IMR-90 (cell line): ENCODE results near the gene TTLL9. TPM values are rescaled to one million over a fixed set of nuclear protein-coding genes. Genes with fewer than 3 reads are reported as not detected.
"Not testable (repeated sequence)": the region's sequence is repeated elsewhere in the genome, so short reads cannot be mapped to it uniquely, and the experiment has no call there.

Source experiments
- ATAC-seq: fragments of 200-7000 bp; cut with Tn5 transposase; 2 replicates; pipeline ENCODE4 v1.9.1; 2020; ENCODE audit warnings: low read depth, mild to moderate bottlenecking, moderate library complexity
- BruUV-seq: library from RNA; stranded (reverse); fragments of 400-500 nt; replicated peaks from 2 replicates; lab custom pipeline; 2021; lab: Mats Ljungman, UMichigan
- CTCF ChIA-PET: fragments of 300-600 bp; formaldehyde crosslinking; extraction: SDS; loops from one replicate; lab custom pipeline; 2021; ENCODE audit warnings: antibody characterized with exemption; lab: Yijun Ruan, JAX
- POLR2A ChIA-PET: fragments of 300-600 bp; sonication (Branson Sonifier 250); formaldehyde crosslinking; loops from one replicate; lab custom pipeline; 2022; ENCODE audit warnings: antibody characterized with exemption; ENCODE audit not compliant: unreplicated experiment; lab: Charles Lee
- DNase-seq: peaks from one replicate; pipeline ENCODE4 v3.0.0; 2013
- H2AFZ ChIP-seq: replicated peaks from 2 replicates; pipeline ENCODE3; 2013; ENCODE audit warnings: low read length, mild to moderate bottlenecking; ENCODE audit not compliant: poor library complexity
- H2AK5ac ChIP-seq: 2 replicates; pipeline ENCODE4 v1.6.1; 2013; ENCODE audit warnings: low read depth, low read length, inconsistent platforms
- H2AK9ac ChIP-seq: replicated peaks from 2 replicates; pipeline ENCODE3; 2013; ENCODE audit warnings: mild to moderate bottlenecking, low read depth, low read length, moderate library complexity; ENCODE audit not compliant: poor library complexity
- H2BK120ac ChIP-seq: 2 replicates; pipeline ENCODE4 v1.6.1; 2013; ENCODE audit warnings: low read depth, low read length, inconsistent platforms
- H2BK15ac ChIP-seq: 3 replicates; pipeline ENCODE4 v1.6.1; 2013; ENCODE audit warnings: low read depth, low read length, inconsistent platforms
- H2BK20ac ChIP-seq: 2 replicates; pipeline ENCODE4 v1.6.1; 2013; ENCODE audit warnings: low read depth, mild to moderate bottlenecking, inconsistent platforms, low read length, moderate library complexity
- H2BK5ac ChIP-seq: 2 replicates; pipeline ENCODE4 v1.6.1; 2013; ENCODE audit warnings: mild to moderate bottlenecking, low read depth, low read length, inconsistent platforms; ENCODE audit not compliant: poor library complexity, severe bottlenecking
- H3K14ac ChIP-seq: replicated peaks from 2 replicates; pipeline ENCODE4 v1.6.1; 2013; ENCODE audit warnings: low read depth, low read length, inconsistent platforms
- H3K18ac ChIP-seq: 2 replicates; pipeline ENCODE4 v1.6.1; 2013; ENCODE audit warnings: low read depth, low read length, control low read depth
- H3K23ac ChIP-seq: 2 replicates; pipeline ENCODE4 v1.6.1; 2013; ENCODE audit warnings: low read depth, low read length, inconsistent platforms
- H3K27ac ChIP-seq: 2 replicates; pipeline ENCODE4 v1.5.1; 2013; ENCODE audit warnings: mild to moderate bottlenecking, control low read depth, low read length; ENCODE audit not compliant: insufficient read depth
- H3K27me3 ChIP-seq: 2 replicates; pipeline ENCODE4 v1.6.1; 2013; ENCODE audit warnings: low read length; ENCODE audit not compliant: control insufficient read depth, insufficient read depth
- H3K36me3 ChIP-seq: 2 replicates; pipeline ENCODE4 v1.6.1; 2013; ENCODE audit warnings: low read length, mixed read lengths; ENCODE audit not compliant: control insufficient read depth, insufficient read depth
- H3K4ac ChIP-seq: 2 replicates; pipeline ENCODE4 v1.6.1; 2013; ENCODE audit warnings: low read depth, low read length, inconsistent platforms
- H3K4me1 ChIP-seq: 2 replicates; pipeline ENCODE4 v1.6.1; 2013; ENCODE audit warnings: low read length, mixed read lengths; ENCODE audit not compliant: control insufficient read depth, insufficient read depth
- H3K4me2 ChIP-seq: 2 replicates; pipeline ENCODE4 v1.6.1; 2013; ENCODE audit warnings: low read depth, mild to moderate bottlenecking, control low read depth, low read length, moderate library complexity
- H3K4me3 ChIP-seq: 2 replicates; pipeline ENCODE4 v1.5.1; 2013; ENCODE audit warnings: low read depth, mild to moderate bottlenecking, control low read depth, low read length, moderate library complexity; ENCODE audit not compliant: insufficient read depth
- H3K56ac ChIP-seq: 2 replicates; pipeline ENCODE4 v1.6.1; 2013; ENCODE audit warnings: low read length, inconsistent platforms; ENCODE audit not compliant: insufficient read depth; ENCODE audit errors: extremely low read depth
- H3K79me1 ChIP-seq, 2 experiments: 2 replicates each; pipeline ENCODE4 v1.6.1; 2013; ENCODE audit warnings: low read length in 2 of 2, inconsistent platforms in 1 of 2, low read depth in 1 of 2
- H3K9ac ChIP-seq: 2 replicates; pipeline ENCODE4 v1.6.1; 2013; ENCODE audit warnings: low read depth, low read length, control low read depth
- H3K9me1 ChIP-seq: 2 replicates; pipeline ENCODE4 v1.6.1; 2013; ENCODE audit warnings: low read length, inconsistent platforms; ENCODE audit not compliant: insufficient read depth
- H3K9me3 ChIP-seq: 2 replicates; pipeline ENCODE4 v1.6.1; 2013; ENCODE audit warnings: low read length; ENCODE audit not compliant: control insufficient read depth, insufficient read depth
- H4K20me1 ChIP-seq: 2 replicates; pipeline ENCODE4 v1.6.1; 2013; ENCODE audit warnings: low read length, inconsistent platforms; ENCODE audit not compliant: insufficient read depth
- H4K5ac ChIP-seq: 2 replicates; pipeline ENCODE4 v1.6.1; 2013; ENCODE audit warnings: mild to moderate bottlenecking, low read depth, low read length, control low read depth
- H4K8ac ChIP-seq, 2 experiments: 2 replicates each; pipeline ENCODE4 v1.6.1; 2013; ENCODE audit warnings: low read depth in 2 of 2, low read length in 2 of 2, control low read depth in 1 of 2, inconsistent platforms in 1 of 2
- H4K91ac ChIP-seq: 2 replicates; pipeline ENCODE4 v1.6.1; 2013; ENCODE audit warnings: low read depth, low read length, inconsistent platforms; ENCODE audit not compliant: insufficient read depth
- WGBS, 2 experiments: methylation state at CpG; one replicate each; pipeline versions ENCODE4 v1.1.5 to v1.1.7; 2013; ENCODE audit warnings: missing lambda C conversion rate in 2 of 2; ENCODE audit not compliant: insufficient read length in 1 of 2; ENCODE audit errors: extremely low coverage in 2 of 2; 5-methylcytosine and 5-hydroxymethylcytosine counted together
- dilution Hi-C: fragments of 300-500 bp; cut with HindIII; formaldehyde crosslinking; loops from one replicate; pipeline ENCODE4 v1.14.3; 2018; ENCODE audit warnings: low sequenced_read_pairs; ENCODE audit not compliant: unreplicated experiment
- in situ Hi-C: fragments of 300-500 bp; cut with MboI; formaldehyde crosslinking; loops from 3 replicates; pipeline ENCODE4 v1.14.3; 2019; ENCODE audit warnings: low sequenced_read_pairs, inconsistent platforms, mixed read lengths
- intact Hi-C: fragments of 100-400 bp; cut with micrococcal nuclease; formaldehyde crosslinking; loops from 2 replicates; pipeline ENCODE4 v1.10.0; 2022
- polyA plus RNA-seq, 3 experiments: library from polyadenylated mRNA; depleted of rRNA; stranded (reverse); fragments of >200 nt; gene quantifications; 2 replicates each; pipeline ENCODE4 v1.2.3, GENCODE V29; 2012; ENCODE audit warnings: low replicate concordance in 1 of 3
- total RNA-seq: library from RNA; depleted of rRNA; stranded (reverse); fragments of >200 nt; gene quantifications from 2 replicates; pipeline ENCODE4 v1.2.3, GENCODE V29; 2012

TTLL9 gene
- total and polyA plus RNA-seq, 2 of the 4 experiments (the other 2 are of a cell fraction) = not detected

DNA sequence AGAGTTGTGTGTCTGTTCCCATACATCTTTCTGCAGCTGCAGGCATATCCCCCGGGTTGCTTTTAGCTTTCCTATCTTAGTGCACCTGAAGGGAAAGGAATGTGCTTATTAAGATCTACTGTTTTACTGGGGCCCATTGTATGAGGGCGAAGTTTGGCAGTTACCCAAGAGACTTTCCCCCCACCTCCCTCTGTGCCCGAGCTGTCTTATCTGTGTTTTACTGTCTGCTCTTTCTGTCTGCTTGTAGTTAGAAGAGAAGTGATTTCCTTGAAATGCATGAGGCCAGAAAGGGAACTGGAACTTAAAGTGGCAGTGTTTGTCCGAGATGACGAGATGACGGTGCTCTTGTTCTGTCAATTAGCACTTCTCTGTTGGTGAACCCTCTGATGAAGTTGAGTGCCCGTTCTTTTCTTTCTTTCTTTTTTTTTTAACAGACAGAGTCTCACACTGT lies 47.6 kb downstream of the TTLL9 start:
- H3K27ac ChIP-seq, H4K8ac ChIP-seq, H3K4me3 ChIP-seq, H3K9me1 ChIP-seq, H2BK15ac ChIP-seq, H3K4me2 ChIP-seq, H2AK9ac ChIP-seq, H3K36me3 ChIP-seq, H2BK5ac ChIP-seq, H3K79me1 ChIP-seq, in situ Hi-C loops, H2BK120ac ChIP-seq, H3K18ac ChIP-seq, dilution Hi-C loops, H4K5ac ChIP-seq, H3K14ac ChIP-seq, H3K9ac ChIP-seq, POLR2A ChIA-PET, H3K56ac ChIP-seq, H2BK20ac ChIP-seq, H4K20me1 ChIP-seq, H3K4ac ChIP-seq, H2AK5ac ChIP-seq, H3K9me3 ChIP-seq, H2AFZ ChIP-seq, H4K91ac ChIP-seq, H3K23ac ChIP-seq, DNase-seq, ATAC-seq, BruUV-seq, H3K4me1 ChIP-seq: not testable (repeated sequence)
- intact Hi-C loops = loop anchor here (5.0 kb wide), 1 partner anchor 744 kb away; no protein-coding TSS in a partner anchor
- WGBS, 2 experiments = no CpG with 5 or more reads among the region's 7 CpGs
- CTCF ChIA-PET = interaction anchor here (0.6 kb wide), 1 partner anchor 9 kb away, joined by 3 read pairs; no protein-coding TSS in a partner anchor
- H3K27me3 ChIP-seq = peaks cover 45% of the 10 kb centered on the region
